Panc1 (cell line): ENCODE data around the gene CALR. TPM values are rescaled to one million over a fixed set of nuclear protein-coding genes. Genes with fewer than 3 reads are reported as not detected.

Source experiments
- ATAC-seq: fragments of 200-7000 bp; cut with Tn5 transposase; 2 replicates; pipeline ENCODE4 v1.9.1; 2020; ENCODE audit warnings: mild to moderate bottlenecking, moderate library complexity
- BruUV-seq: library from RNA; stranded (reverse); fragments of 400-500 nt; replicated peaks from 2 replicates; lab custom pipeline; 2021; lab: Mats Ljungman, UMichigan
- CTCF ChIA-PET: fragments of 300-600 bp; sonication (Branson Sonifier 250); formaldehyde crosslinking; loops from one replicate; lab custom pipeline; 2022; ENCODE audit warnings: antibody characterized with exemption; lab: Charles Lee
- POLR2A ChIA-PET: fragments of 300-600 bp; sonication (Branson Sonifier 250); formaldehyde crosslinking; loops from one replicate; lab custom pipeline; 2022; ENCODE audit warnings: antibody characterized with exemption; lab: Charles Lee
- DNase-seq: peaks from one replicate; pipeline ENCODE4 v3.0.0-alpha.2; 2010; ENCODE audit warnings: low read depth, low spot score
- H3K27ac ChIP-seq: 2 replicates; pipeline ENCODE4 v1.5.1; 2011; ENCODE audit warnings: mild to moderate bottlenecking, low read length, inconsistent platforms
- H3K27me3 ChIP-seq: fragments of 200-500 bp; sonication (Bioruptor generic); 2 replicates; pipeline ENCODE4 v1.6.0; 2014; ENCODE audit warnings: low read length, inconsistent platforms; ENCODE audit not compliant: control insufficient read depth, insufficient read depth
- H3K36me3 ChIP-seq: fragments of 200-500 bp; sonication (Bioruptor generic); 2 replicates; pipeline ENCODE4 v1.5.1; 2014; ENCODE audit warnings: inconsistent platforms, mild to moderate bottlenecking, low read length, moderate library complexity; ENCODE audit not compliant: control insufficient read depth, insufficient read depth
- H3K4me1 ChIP-seq: 2 replicates; pipeline ENCODE4 v1.5.1; 2011; ENCODE audit warnings: inconsistent platforms, mild to moderate bottlenecking, low read length, moderate library complexity; ENCODE audit not compliant: control insufficient read depth, insufficient read depth
- H3K4me3 ChIP-seq, 2 experiments: 2 replicates each; pipeline ENCODE4 v1.5.1; 2011 to 2012; ENCODE audit warnings: low read depth in 2 of 2, low read length in 2 of 2, mild to moderate bottlenecking in 2 of 2, inconsistent platforms in 1 of 2, moderate library complexity in 1 of 2
- H3K9me3 ChIP-seq: fragments of 200-500 bp; sonication (Bioruptor generic); 2 replicates; pipeline ENCODE4 v1.5.1; 2014; ENCODE audit warnings: low read depth, mild to moderate bottlenecking, inconsistent platforms, low read length, moderate library complexity; ENCODE audit not compliant: control insufficient read depth, insufficient read depth
- CTCF ChIP-seq: fragments of 450-650 bp; IDR thresholded peaks from 2 replicates; pipeline ENCODE4 v1.5.1; 2017; ENCODE audit warnings: mild to moderate bottlenecking
- REST ChIP-seq, 2 experiments: IDR thresholded peaks; 2 replicates each; pipeline ENCODE4 v1.6.1; 2011 to 2012; ENCODE audit warnings: low read depth in 2 of 2, control low read depth in 1 of 2, low read length in 1 of 2, mild to moderate bottlenecking in 1 of 2, moderate library complexity in 1 of 2; ENCODE audit not compliant: insufficient read depth in 1 of 2
- SIN3A ChIP-seq: IDR thresholded peaks from 2 replicates; pipeline ENCODE4 v1.6.1; 2012; ENCODE audit warnings: low read depth, mild to moderate bottlenecking, low read length, moderate library complexity, borderline replicate concordance; ENCODE audit not compliant: insufficient read depth
- TCF7L2 ChIP-seq: IDR thresholded peaks from 2 replicates; pipeline ENCODE4 v1.6.1; 2011; ENCODE audit warnings: mild to moderate bottlenecking, low read depth, low read length, inconsistent platforms
- in situ Hi-C: cut with HindIII; loops from 2 replicates; pipeline ENCODE4 v1.10.0; 2016; ENCODE audit warnings: low sequenced_read_pairs, low pct_unique_long_range_greater_than_20kb
- intact Hi-C: fragments of 100-400 bp; cut with micrococcal nuclease; formaldehyde crosslinking; loops from one replicate; pipeline ENCODE4 v1.10.0; 2022; ENCODE audit not compliant: unreplicated experiment
- total RNA-seq: library from RNA; stranded (reverse); gene quantifications from one replicate; pipeline ENCODE4 v1.2.1, GENCODE V29; 2021; ENCODE audit not compliant: unreplicated experiment

Gene CALR
- total RNA-seq, 1 experiment from 2014 or later, result 1,060 TPM

GRCh38 chr19:12987781-12988180 is 49.4 kb downstream of the CALR start:
- ChIA-PET POLR2A (no interaction called here), CTCF (no interaction called here)
- peaks cover 10% of the 10 kb centered on the region for H3K4me1 ChIP-seq
- no peaks in the 10 kb centered on the region for H3K36me3 ChIP-seq
- H3K9me3 ChIP-seq, result no peaks in the 10 kb centered on the region
- H3K4me3 ChIP-seq, result no peak overlapping the region
- intact Hi-C loops (loop anchor here (10.0 kb wide), 1 partner anchor 47 kb away; no protein-coding TSS in a partner anchor), in situ Hi-C loops (no loop called here)
- H3K27ac ChIP-seq, result no peak overlapping the region
- ATAC-seq (no peak), DNase-seq (no peak)
- no peaks in the 10 kb centered on the region for H3K27me3 ChIP-seq
- BruUV-seq, result no TSS peak
- TF ChIP-seq SIN3A (no peak), TCF7L2 (no peak)

- intact Hi-C loops (no loop called here), in situ Hi-C loops (no loop called here)
- Histone ChIP-seq H3K4me3 (no peak overlapping the region), H3K27me3 (no peaks in the 10 kb centered on the region), H3K4me1 (peaks cover 4% of the 10 kb centered on the region; the same call in 1 of the 2 replicates), H3K9me3 (no peaks in the 10 kb centered on the region), H3K27ac (no peak overlapping the region), H3K36me3 (no peaks in the 10 kb centered on the region)
- ATAC-seq (no peak), DNase-seq (no peak)
- TF ChIP-seq SIN3A (no peak), REST (IDR thresholded peaks at IDR 0.05; ENCODE audit: insufficient read depth in 1 of 2, low read depth in 2 of 2, low read length in 1 of 2) (no peak)
- ChIA-PET CTCF (no interaction called here), POLR2A (no interaction called here)
- no TSS peak for BruUV-seq
These were observed 52.0 kb downstream of the CALR start for GRCh38 chr19:12990431-12990830.

- Histone ChIP-seq H3K4me1 (peaks cover 4% of the 10 kb centered on the region; the same call in 1 of the 2 replicates), H3K27me3 (no peaks in the 10 kb centered on the region), H3K27ac (no peak overlapping the region), H3K36me3 (no peaks in the 10 kb centered on the region), H3K4me3 (no peak overlapping the region), H3K9me3 (no peaks in the 10 kb centered on the region)
- ATAC-seq (no peak), DNase-seq (no peak)
- BruUV-seq, result no TSS peak
- intact Hi-C loops (no loop called here), in situ Hi-C loops (no loop called here)
- ChIA-PET POLR2A (no interaction called here), CTCF (no interaction called here)
- no peak for TF ChIP-seq SIN3A
These were observed 52.4 kb downstream of the CALR start for GRCh38 chr19:12990853-12991252.

- DNase-seq, result no peak
- CTCF ChIA-PET, result interaction anchor here (0.6 kb wide), 1 partner anchor 10 kb away, joined by 3 read pairs; no protein-coding TSS in a partner anchor
- Histone ChIP-seq H3K27ac (no peak overlapping the region), H3K4me3 (no peak overlapping the region), H3K4me1 (peaks cover 4% of the 10 kb centered on the region; the same call in 1 of the 2 replicates), H3K36me3 (no peaks in the 10 kb centered on the region), H3K9me3 (no peaks in the 10 kb centered on the region), H3K27me3 (no peaks in the 10 kb centered on the region)
- POLR2A ChIA-PET, result interaction anchor here (0.7 kb wide), 1 partner anchor 94 kb away, joined by 11 read pairs; no protein-coding TSS in a partner anchor
- BruUV-seq, result no TSS peak
- in situ Hi-C loops, result no loop called here
- ATAC-seq, result no peak
- intact Hi-C loops, result no loop called here
- TF ChIP-seq TCF7L2, result no peak
- TF ChIP-seq REST (IDR thresholded peaks at IDR 0.05; ENCODE audit: insufficient read depth in 1 of 2, low read depth in 2 of 2, low read length in 1 of 2), result no peak
- no peak for TF ChIP-seq SIN3A
- TF ChIP-seq CTCF, result no peak
These were observed 52.9 kb downstream of the CALR start for GRCh38 chr19:12991296-12991695.
